ENCODE measurements around the gene RC3H2. TPM values are rescaled to one million over a fixed set of nuclear protein-coding genes. Genes with fewer than 3 reads are reported as not detected.

The RC3H2 gene
- total and polyA plus RNA-seq, 2 of the 8 experiments (the other 6 are each of a cell fraction or from before 2014, with no cell fraction given), result 11.2 to 38.4 TPM

DNA sequence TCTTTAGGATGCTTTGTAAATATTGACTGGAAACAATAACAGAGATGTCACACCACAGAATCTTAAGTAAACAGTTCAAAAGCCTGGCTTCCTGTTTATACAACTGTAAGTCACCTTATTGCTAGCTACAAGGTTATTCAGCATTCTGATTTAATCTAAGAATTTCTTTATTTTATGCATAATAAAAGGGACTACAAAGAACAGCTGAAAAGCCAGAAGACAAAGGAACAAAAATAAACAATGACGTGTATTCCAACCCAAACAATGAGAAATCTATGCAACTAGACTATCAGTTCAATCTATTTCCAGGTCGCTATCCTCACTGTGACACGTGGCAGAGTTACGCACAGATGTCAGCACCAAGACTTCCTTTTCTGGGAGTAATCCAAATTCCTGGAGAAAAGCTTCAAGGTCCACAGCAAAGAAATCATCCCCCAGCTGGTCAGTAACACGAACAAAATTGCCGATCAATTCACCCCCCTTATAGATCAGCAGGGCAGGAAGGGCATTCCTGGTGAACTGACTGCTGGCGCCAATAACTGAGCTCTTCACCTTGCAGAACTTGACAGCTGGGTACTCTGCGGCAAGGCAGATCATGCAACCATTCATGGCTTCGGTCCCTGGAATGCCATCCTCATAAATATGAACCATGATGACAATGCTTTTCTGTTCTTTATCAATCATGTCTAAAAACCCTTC lies 85.2 kb downstream of the RC3H2 start:
- Histone ChIP-seq H3K79me2 (ENCODE audit: control insufficient read depth in 1 of 2, insufficient read depth in 2 of 2, low read length in 2 of 2) (peaks cover 0 to 13% of the 10 kb centered on the region in 2 experiments; a peak in 2 of 4 replicates), H3K79me1 (ENCODE audit: low read depth, low read length) (no peaks in the 10 kb centered on the region), H3K36me3 (ENCODE audit: control insufficient read depth in 2 of 4, insufficient read depth in 4 of 4, low read length in 3 of 4) (peaks cover 10 to 50% (median 32%) of the 10 kb centered on the region in 4 experiments), H4K20me1 (replicated peaks in 1 of 2; ENCODE audit: control insufficient read depth in 1 of 2, insufficient read depth in 2 of 2, low read length in 2 of 2) (peaks cover 6 to 11% of the 10 kb centered on the region in 2 experiments), H3K27me3 (replicated peaks in 1 of 4; ENCODE audit: control insufficient read depth in 3 of 4, extremely low read depth in 1 of 4, insufficient read depth in 3 of 4, low read length in 3 of 4) (no peaks in the 10 kb centered on the region), H2BK12ac (ENCODE audit: low read depth, low read length) (no peak overlapping the region), H3K9ac (replicated peaks in 1 of 4; ENCODE audit: extremely low read depth in 1 of 4, low read depth in 3 of 4, low read length in 3 of 4) (no peak overlapping the region), H3K23ac (ENCODE audit: insufficient read length) (no peak overlapping the region), H2BK20ac (ENCODE audit: low read length) (no peak overlapping the region), H4K91ac (replicated peaks; ENCODE audit: insufficient read length, low read length) (no peak overlapping the region), H3K56ac (replicated peaks; ENCODE audit: insufficient read length, low read depth, low read length) (no peak overlapping the region), H4K8ac (ENCODE audit: extremely low read depth, insufficient read depth, low read length) (no peak overlapping the region), H2AK5ac (ENCODE audit: low read depth, low read length) (no peak overlapping the region), H3K14ac (ENCODE audit: insufficient read length) (no peak overlapping the region), H2BK120ac (replicated peaks; ENCODE audit: low read depth, low read length) (no peak overlapping the region), H3K4me1 (replicated peaks in 1 of 4; ENCODE audit: control insufficient read depth in 3 of 4, insufficient read depth in 4 of 4, low read length in 3 of 4) (no peaks in the 10 kb centered on the region), H3K4ac (replicated peaks; ENCODE audit: insufficient read length, low read depth, low read length) (no peak overlapping the region), H2BK5ac (ENCODE audit: low read depth, low read length) (no peak overlapping the region; the same call in 1 of the 2 replicates), H3K4me2 (ENCODE audit: insufficient read depth in 1 of 2, low read depth in 2 of 2, low read length in 2 of 2) (no peak overlapping the region), H3K27ac (ENCODE audit: low read depth, low read length) (no peak overlapping the region), H2AFZ (ENCODE audit: low read length) (no peak overlapping the region), H3K4me3 (ENCODE audit: extremely low read depth in 1 of 4, insufficient read depth in 2 of 4, low read depth in 3 of 4, low read length in 4 of 4) (no peak overlapping the region), H4K5ac (ENCODE audit: insufficient read length, low read depth, low read length) (no peak overlapping the region), H3K23me2 (ENCODE audit: low read depth, low read length) (no peaks in the 10 kb centered on the region), H3K18ac (ENCODE audit: extremely low read depth, low read length) (no peak overlapping the region), H3K9me3 (ENCODE audit: insufficient read depth in 2 of 2, low read depth in 1 of 2, low read length in 1 of 2) (no peaks in the 10 kb centered on the region), H2BK15ac (ENCODE audit: low read length) (no peak overlapping the region)
- ChIA-PET CTCF (ENCODE audit: partially characterized antibody) (interaction anchor here (0.6 to 1.8 kb wide), 4 partner anchors 10 to 16 kb away, joined by 3 to 12 read pairs (median 5); no protein-coding TSS in a partner anchor), POLR2A (ENCODE audit: partially characterized antibody) (no interaction called here)
- no peak for DNase-seq (ENCODE audit: low read depth in 1 of 2, low spot score in 2 of 2)
- FAIRE-seq, result no peak
- 94% methylated on average over 9 of the region's 9 CpGs; no CpG with 5 or more reads in 1 of the 2 experiments for WGBS, 2 experiments (ENCODE audit: extremely low coverage in 1 of 2, insufficient coverage in 1 of 2, insufficient read length in 1 of 2, insufficient replicate concordance in 2 of 2, low coverage in 1 of 2, low lambda C conversion rate in 2 of 2, missing lambda C conversion rate in 1 of 2)
- TF ChIP-seq BCL11A (IDR thresholded peaks at IDR 0.05; ENCODE audit: low read depth in 2 of 2, low read length in 2 of 2) (no peak), SP4 (IDR thresholded peaks at IDR 0.05; ENCODE audit: low read length) (no peak), TBP (IDR thresholded peaks at IDR 0.05; ENCODE audit: low read depth, low read length) (no peak), FOSL1 (IDR thresholded peaks at IDR 0.05; ENCODE audit: insufficient read depth, low read depth, low read length) (no peak), EZH2 (IDR thresholded peaks at IDR 0.05; ENCODE audit: low read depth, low read length, severe bottlenecking) (no peak), SIRT6 (IDR thresholded peaks at IDR 0.05; ENCODE audit: low read length) (no peak), TEAD4 (IDR thresholded peaks at IDR 0.05; ENCODE audit: low read depth, low read length) (no peak), NANOG (IDR thresholded peaks at IDR 0.05; ENCODE audit: insufficient read depth, low read depth, low read length, poor library complexity, severe bottlenecking) (no peak), GTF2F1 (IDR thresholded peaks at IDR 0.05; ENCODE audit: borderline replicate concordance, low read depth, low read length) (no peak), CEBPB (IDR thresholded peaks at IDR 0.05; ENCODE audit: low read depth, low read length) (no peak), ZNF274 (IDR thresholded peaks at IDR 0.05; ENCODE audit: borderline replicate concordance, extremely low read depth, low read length) (no peak), TAF7 (optimal IDR thresholded peaks at IDR 0.05; ENCODE audit: borderline replicate concordance, low read depth, low read length) (no peak), CHD2 (IDR thresholded peaks at IDR 0.05; ENCODE audit: low read length) (no peak)
- TF ChIP-seq, protein P1, sequence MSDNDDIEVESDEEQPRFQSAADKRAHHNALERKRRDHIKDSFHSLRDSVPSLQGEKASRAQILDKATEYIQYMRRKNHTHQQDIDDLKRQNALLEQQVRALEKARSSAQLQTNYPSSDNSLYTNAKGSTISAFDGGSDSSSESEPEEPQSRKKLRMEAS (IDR thresholded peaks at IDR 0.05), result no peak
